Coronary artery (tissue), 2 donors: ENCODE data around the gene UGT1A8.

Experiments
- DNase-seq: peaks from one replicate; pipeline ENCODE4 v3.0.0-alpha.2; 2017; ENCODE audit warnings: low spot score
- H3K27ac ChIP-seq, 2 donors: fragments of 200-600 bp; sonication (generic); one replicate each; pipeline ENCODE4 v1.5.1; 2016 to 2019
- H3K4me3 ChIP-seq: fragments of 200-600 bp; sonication (generic); 2 replicates; pipeline ENCODE4 v1.5.1; 2016; ENCODE audit warnings: mild to moderate bottlenecking, moderate library complexity
- CTCF ChIP-seq: fragments of 200-600 bp; sonication (generic); IDR thresholded peaks from one replicate; pipeline ENCODE4 v1.5.1; 2019; ENCODE audit warnings: antibody characterized with exemption

UGT1A8 gene

GRCh38 chr2:233794128-233794658 lies 176.8 kb downstream of the UGT1A8 start:
- DNase-seq = no peak
- Histone ChIP-seq H3K27ac (no peak overlapping the region), H3K4me3 (no peak overlapping the region)
- no peak for TF ChIP-seq CTCF

DNA sequence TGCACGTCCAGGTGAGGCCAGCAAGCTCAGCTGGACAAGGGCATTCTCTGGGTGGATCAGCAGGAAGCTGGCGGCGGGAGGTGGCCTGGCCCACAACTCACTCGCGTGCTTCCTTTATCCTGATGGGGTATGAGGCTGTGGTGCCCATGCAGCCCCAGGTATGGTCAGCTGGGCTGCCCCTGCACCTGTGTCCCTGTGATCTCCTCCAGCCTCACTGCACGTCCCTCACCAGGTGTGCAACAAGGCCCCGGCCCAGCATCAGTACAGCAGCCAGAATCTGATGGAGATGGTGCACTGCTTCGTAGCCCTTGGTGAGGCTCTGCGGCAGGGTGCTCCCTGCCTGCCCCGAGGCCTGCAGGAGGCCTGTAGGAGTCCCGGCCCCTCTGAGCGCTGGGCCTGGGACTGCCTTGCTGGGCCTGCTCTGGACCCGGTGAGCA lies 178.3 kb downstream of the UGT1A8 start:
- no peak overlapping the region for H3K27ac ChIP-seq
- DNase-seq = peak; percentile 56
- H3K4me3 ChIP-seq = no peak overlapping the region
- no peak for TF ChIP-seq CTCF

DNA sequence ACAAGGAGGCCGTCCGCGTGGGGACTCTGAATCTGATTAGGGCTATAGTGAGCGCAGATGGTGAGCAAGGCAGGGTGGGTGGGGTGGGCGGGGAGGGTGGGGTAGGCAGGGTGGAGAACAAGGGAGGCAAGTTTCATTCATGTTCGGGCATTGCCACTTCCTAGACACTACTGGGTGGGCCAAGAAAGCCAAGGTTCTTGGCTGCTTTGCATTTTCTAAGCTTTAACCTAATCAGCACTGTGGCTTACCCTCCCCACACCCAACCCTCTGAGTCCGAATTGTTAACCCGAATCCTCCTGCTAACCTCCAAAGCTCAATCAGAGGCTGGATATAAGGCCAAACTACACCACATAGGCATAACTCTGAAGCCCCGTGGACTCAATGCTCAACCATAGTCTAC lies 178.8 kb downstream of the UGT1A8 start:
- no peak overlapping the region for H3K27ac ChIP-seq
- H3K4me3 ChIP-seq = no peak overlapping the region
- peak; percentile 43 for DNase-seq
- no peak for TF ChIP-seq CTCF

DNA sequence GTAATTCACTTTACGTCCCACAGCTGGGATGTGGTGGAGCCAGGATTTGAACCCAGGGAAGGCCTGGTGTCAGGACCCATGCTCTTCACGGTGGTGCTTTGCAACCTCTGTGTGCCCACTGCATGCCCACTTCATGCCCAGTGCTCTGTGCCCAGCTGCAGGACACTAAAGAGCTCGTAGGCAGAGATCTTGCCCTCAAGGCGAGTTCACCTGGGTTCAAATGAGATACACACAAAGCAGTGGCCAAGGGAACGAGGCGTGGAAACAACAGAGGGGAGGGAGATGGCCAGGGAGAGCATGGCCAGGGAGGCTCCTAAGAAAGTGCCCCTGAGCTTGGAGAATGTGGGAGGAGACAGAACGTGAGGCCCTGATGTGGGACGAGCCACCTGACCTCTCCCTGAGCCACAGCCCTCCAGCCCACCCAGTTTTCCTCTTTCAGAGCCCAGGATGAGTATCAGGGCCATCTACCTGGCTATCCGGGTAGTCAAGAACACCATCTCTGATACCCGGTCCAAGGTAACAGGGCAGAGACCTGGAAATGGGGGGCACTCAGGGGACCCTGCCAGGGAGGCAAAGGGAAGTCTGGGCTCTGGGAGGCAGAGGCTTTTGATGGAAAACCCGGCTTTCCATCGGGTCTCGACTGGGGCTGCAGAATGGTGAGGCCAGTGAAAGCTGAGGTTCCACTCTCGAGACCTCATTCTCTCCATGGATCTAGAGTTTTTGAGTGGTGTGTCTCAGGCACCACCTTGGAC lies 181.1 kb downstream of the UGT1A8 start:
- peak; percentile 62 for DNase-seq
- Histone ChIP-seq H3K27ac (no peak overlapping the region), H3K4me3 (no peak overlapping the region)
- no peak for TF ChIP-seq CTCF

DNA sequence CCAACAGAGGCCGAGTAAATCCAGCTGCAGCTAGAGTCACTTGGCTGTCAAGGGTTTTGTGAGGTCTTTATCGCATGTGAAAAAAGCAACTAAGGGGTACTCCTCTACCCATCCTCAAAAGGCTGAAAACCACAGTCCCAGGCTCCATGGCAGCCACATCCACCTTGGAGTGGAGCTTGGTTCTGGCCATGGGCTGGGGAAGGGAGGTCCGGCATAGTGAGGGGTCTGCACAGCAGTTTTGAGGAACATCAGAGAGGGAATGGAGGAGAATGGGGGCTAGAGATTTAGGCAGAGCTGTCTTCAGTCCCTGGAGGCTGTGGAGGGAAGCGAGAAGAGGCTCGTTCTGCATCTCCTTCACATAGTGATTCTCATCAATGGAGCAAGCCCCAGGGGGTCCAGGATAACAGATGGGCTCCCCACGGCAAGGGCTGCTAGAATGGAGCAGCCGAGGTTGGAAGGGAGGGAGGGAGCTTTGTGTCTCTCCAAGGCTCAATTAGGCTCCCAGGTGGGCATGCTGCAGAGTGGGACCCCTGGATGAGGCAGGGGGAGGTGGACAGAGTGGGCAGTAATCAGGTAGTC lies 181.7 kb downstream of the UGT1A8 start:
- Histone ChIP-seq H3K4me3 (no peak overlapping the region), H3K27ac (no peak overlapping the region)
- no peak for TF ChIP-seq CTCF
- peak; percentile 55 for DNase-seq

GRCh38 chr2:233799716-233800115 lies 182.3 kb downstream of the UGT1A8 start:
- no peak for TF ChIP-seq CTCF
- H3K27ac ChIP-seq = no peak overlapping the region

DNA sequence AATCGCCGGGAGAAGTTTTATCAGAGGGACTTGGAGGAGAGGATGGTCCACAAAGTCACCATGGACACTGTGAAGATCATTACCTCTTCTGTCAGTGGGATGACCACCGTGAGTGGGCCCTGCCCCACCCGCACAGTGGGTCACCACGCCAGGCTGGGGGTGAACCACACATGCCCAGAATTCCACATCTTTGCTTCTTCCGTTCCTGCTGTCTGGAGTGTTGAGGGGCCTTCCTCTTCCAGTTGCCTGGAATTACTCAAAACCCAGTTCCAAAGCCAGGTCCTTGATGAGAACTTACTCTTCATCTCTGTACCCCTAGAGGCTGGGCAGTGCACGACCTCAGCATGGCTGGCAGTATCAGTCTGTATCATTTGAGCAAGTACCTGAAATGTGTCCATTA lies 182.8 kb downstream of the UGT1A8 start:
- DNase-seq = peak; percentile 47

More at GRCh38 chr2:233799716-233800115, 182.3 kb downstream of the UGT1A8 start:
- H3K4me3 ChIP-seq = no peak overlapping the region
- no peak for DNase-seq

More for the DNA sequence above, 182.8 kb downstream of the UGT1A8 start:
- no peak for TF ChIP-seq CTCF
- Histone ChIP-seq H3K4me3 (no peak overlapping the region), H3K27ac (no peak overlapping the region)
